Measurements from ENCODE around the gene DHRS13. TPM values are rescaled to one million over a fixed set of nuclear protein-coding genes. Genes with fewer than 3 reads are reported as not detected.
A peak's percentile ranks its signal among the peaks of the same experiment; 100 is the strongest.
"Not testable (repeated sequence)": the region's sequence is repeated elsewhere in the genome, so short reads cannot be mapped to it uniquely, and the experiment has no call there.

Gene DHRS13
- polyA plus RNA-seq, 4 donors = 13.2 to 18.0 (median 15.2) TPM

DNA sequence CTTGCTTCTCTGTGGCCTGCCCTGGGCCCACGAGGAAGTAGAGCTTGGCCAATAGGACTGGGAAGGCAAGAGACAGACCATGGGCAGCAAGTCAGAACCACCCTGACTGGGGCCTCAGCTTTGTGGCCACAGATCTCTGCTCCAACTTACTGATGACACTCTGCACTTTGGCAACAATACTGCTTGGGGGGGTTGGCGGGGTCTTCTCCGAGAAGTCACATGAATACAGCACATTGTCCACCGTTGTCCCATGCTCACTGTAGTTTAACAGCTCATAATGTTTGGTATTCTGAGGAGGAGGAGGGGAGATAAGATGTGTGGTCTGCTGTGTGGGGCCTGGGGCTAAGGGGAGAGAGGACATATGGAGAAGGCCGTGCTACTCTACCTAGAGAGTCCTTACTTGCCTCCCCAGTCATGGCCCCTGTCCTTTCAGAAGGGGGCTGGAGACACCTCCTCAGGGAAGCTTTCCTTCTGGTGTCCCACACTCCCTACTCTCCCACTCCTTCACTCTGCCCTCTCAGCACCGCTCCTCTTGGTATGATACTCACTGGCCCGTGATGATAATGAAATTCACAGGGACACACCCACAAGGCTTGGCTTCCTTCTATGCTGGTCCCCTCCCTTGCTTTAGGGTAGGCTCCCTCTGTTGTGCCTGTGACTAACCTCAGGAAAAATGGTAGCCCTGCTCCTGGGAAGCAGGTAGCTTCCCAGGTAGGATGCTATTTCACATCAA is 4.0 kb upstream of the DHRS13 start:
- no peak for DNase-seq (ENCODE audit: low read depth in 4 of 4, low spot score in 2 of 4)

DNA sequence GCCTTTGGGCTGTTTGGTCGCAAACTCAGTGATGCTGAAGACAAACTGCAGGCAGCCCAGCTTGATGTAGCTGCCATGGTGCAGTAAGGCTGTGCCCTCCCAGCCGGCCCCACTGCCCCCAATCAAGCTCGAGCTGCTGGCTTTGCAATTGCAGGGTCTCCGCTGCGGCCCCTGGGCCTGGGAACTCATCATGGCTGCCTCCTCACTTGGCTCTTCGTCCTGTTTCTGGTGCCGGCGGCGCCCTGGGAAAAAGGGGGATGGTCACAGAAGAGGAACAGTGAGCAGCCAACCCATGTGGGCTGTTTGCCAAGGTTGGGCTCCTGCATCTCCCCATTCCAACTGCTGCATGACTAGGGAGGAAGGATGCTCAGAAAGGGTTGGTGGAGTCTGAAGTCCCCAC is 3.4 kb upstream of the DHRS13 start:
- DNase-seq (ENCODE audit: low read depth in 4 of 4, low spot score in 2 of 4) = no peak

DNA sequence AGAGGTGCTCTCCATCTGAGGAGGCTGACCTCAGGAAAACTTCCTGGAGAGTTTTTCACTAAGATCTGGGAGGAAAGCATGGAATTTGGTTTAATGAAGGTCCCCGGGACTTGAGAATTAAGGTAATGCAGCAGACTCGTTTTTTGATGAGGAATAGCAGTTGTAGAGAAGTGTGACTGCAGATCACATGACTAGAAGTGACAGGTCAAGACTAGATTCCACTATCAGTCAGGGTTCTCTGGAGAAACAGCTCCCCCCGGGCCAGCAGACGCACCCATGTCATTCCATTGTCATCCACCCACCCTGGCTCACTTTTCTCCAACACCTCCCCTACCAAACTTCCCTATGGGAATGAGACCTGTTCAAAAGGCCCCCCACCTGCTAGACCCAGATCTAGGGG is 1.9 kb upstream of the DHRS13 start:
- DNase-seq (ENCODE audit: low read depth in 4 of 4, low spot score in 2 of 4) = no peak

DNA sequence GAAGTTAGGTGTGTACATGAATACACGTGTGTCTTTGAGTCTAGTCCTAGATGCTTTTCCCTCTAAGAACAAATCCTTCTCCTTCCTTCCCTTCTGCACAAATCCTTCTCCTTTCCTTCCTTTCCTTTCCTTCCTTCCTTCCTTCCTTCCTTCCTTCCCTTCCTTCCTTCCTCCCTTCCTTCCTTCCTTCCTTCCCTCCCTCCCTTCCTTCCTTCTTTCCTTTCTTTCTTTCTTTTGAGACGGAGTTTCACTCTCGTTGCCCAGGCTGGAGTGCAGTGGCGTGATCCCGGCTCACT is 615 bp upstream of the DHRS13 start:
- not testable (repeated sequence) for DNase-seq (ENCODE audit: low read depth in 4 of 4, low spot score in 2 of 4)

DNA sequence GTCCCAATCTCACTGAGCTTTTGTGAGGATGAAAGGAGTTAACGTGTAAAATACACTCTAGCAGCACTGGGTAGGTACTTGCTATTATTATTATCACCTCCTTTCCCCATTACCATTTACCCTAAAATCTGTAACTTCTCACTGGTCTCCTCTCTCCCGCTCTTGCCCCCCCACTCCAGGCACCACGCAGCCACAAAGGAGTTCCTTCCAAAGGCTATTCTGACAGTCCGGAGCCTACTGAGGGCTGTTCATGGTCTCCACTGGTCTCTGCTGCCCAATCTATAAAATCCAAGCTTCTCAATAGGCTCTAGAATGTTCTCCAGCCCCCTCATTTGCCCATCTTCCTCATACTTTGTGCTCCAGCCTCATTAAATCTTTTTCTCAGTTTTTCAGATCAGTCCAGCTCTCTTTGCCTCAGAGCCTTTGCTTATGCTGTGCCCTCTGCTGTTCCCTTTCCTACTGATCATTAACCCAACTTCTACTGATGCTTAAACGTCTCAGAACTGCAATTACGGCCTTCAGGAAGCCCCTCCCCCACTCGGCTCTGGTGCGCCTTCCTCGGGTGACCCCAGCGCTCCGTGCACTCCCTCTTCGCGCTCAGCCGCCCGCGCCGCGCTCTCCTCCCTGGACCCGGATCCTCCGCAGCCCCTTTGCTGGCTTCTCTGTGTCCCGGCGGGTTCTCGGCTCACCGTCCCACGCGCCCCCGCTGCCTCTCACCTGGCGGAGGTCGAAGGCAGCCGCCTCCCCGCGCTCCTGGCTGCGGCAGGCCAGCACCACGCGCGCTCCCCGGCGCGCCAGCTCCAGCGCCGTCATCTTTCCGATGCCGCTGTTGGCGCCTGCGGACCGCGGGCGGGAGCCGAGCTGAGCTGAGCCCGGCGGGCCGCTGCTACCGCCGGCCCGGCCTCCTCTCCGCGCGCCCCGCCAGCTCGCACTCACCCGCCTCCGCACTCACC is 737 bp downstream of the DHRS13 start:
- DNase-seq (ENCODE audit: low read depth in 4 of 4, low spot score in 2 of 4) = peak in 3 of 4 donors; percentile 36 to 56 (median 55)

DNA sequence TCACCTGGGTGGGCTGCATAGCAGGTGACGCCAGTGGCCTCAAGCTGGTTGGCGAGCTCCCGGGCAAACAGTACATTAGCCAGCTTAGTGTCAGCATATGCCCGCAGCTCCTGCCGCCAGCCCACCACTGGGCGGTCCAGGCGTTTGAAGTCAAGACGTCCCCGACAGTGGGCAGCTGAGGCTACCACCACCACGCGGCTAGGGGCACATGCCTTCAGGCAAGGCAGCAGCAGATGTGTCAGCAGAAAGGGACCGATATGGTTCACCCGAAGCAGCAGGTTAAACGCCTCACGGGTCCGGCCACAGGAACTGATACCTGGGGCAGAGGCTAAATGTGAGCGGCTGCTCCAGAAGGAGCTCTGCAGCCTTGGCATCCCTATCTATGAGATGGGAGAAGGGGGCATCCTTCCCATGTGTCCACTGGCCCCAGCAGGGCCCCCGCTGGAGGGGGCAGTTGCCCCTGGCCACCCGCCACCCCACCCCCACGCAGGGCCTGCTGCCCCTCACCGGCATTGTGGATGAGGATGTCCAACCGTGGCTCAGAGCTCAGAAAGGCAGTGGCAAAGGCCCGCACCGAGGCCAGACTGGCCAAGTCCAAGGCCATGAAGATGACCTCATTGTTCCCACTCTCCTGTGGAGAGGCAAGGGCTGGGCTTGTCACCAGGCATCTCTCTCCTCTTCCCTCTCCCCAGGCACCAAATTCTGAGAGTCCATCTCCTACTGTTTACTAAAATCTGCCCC is 1.7 kb downstream of the DHRS13 start:
- no peak for DNase-seq (ENCODE audit: low read depth in 4 of 4, low spot score in 2 of 4)

DNA sequence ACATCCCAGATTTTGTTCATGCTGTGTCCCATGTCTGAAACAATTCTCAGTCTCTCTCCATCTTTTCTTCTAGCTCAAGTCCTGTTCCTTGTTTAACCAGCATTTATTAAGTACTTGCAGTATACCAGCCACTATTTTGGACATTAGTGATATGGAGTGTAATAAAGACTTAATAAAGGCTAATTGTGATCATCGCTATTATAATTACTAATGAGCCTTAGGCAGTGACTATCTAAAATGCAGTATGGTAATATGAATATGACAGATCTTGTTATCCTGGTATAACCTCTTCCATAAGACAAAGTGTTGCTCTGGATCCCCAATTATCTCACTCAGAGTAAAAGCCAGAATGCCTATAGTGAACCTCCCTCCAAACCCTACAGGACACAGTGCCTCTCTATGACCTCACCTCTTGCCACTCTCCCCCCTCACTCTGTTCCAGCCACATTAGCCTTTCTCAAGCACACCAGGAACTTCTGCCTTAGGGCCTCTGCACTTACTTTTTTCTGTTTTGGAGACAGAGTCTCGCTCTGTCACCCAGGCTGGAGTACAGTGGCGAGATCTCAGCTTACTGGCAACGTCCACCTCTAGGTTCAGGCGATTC is 3.6 kb downstream of the DHRS13 start:
- DNase-seq (ENCODE audit: low read depth in 4 of 4, low spot score in 2 of 4) = no peak

DNA sequence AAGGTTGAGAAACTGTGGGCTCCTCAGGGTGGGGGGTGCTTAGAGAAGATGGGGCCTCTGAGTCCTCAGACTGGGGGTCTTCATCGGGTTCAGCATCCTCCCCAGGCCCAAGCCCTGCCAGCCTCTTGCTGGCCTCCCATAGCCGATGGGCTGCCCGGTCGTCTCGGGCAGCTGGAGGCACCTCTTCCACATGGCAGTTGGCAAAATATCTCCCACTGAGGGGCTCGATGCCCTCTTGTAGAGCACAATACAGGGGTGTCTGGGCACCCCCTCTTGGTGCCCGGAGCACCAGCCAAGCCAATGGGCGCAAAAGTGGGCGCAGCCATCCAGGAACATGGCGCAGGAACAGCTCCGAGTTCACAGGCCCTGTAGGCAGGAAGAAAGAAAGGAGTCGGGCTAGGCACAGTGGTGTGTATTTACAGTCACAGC is 4.3 kb downstream of the DHRS13 start:
- DNase-seq (ENCODE audit: low read depth in 4 of 4, low spot score in 2 of 4) = no peak

DNA sequence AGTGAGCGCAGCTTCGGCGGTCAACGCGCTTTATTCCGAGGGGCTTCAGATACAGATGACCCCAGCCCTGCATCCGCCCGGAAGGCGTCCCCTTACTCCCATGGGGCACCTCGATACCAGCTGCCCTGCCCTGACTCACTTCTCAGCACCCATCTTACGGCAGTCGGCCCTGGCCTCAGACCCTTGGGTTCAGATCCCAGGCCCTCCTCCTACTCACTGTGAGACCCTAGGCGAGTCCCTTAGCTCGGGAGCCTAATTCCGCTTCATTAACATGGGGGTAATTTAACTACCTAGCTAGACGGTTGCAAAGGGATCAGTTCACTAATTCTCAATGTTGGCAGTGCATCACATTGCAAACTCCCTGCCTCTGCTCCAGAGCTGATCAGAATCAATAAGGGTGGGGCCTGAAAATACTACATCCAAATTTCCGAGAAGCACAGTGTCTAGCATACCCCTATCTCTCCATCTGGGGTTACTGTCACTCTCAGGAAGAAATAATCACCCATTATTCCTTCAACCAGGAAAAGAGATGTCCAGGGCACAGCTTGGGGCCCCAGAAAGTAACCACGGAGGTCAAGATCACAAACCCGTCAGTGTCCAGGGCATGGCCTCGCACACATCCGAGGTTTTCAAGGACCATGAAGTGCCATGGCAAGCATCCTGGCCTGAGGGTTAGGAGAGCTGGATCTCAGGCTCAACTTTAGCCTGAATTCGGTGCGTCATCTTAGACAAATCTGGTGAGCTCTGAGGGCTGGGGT is 4.9 kb downstream of the DHRS13 start:
- DNase-seq (ENCODE audit: low read depth in 4 of 4, low spot score in 2 of 4) = no peak

DNA sequence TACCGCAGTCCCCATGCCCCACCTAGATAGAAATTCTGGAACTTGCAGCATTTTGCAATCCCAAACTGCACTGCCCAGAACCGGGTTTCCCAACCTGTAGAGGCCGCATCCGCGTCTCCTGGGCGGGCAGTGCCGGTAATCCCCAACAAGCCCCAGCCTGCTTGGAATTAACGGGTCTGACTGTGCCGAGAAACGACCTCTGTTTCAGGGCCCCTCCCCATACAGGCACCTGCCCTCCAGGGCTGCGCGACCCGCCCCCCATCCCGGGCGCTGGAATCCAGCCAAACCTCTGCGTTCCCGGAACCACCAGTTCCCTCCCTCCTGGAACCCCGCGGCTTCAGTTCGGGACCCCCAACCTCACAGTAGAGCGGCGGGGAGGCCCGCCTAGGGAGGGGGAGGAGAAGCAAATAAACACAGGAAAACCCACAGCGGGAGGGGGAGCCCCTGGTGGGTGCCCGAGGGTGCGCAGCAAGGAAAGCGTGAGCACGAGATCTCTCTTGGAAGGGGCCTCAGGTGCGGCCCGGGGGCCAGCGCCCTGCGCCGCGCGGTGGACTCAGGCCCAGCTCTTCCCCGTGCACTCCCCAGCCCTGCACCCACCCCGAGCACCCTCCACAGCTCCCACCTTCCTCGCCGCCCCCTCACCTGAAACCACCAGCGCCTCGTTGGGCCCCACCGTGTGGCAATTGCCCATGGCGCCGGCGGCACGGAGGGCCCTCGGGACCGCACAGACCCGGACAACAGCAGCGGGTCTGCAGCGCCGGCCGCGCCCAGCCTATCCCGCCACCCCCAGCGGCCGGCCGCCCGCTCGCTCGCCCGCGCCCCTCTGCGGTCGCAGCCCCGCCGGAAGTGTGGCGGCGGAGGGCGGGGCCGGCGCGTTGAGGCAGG is 5.8 kb downstream of the DHRS13 start, which contains the start of gene FLOT2:
Gene FLOT2 (minus strand): TSS at position 850 of the 885 bp plus-strand sequence. CDS start 159 bp downstream, at position 691.
- peak in 2 of 4 donors; percentile 30 to 53 for DNase-seq (ENCODE audit: low read depth in 4 of 4, low spot score in 2 of 4)

DNA sequence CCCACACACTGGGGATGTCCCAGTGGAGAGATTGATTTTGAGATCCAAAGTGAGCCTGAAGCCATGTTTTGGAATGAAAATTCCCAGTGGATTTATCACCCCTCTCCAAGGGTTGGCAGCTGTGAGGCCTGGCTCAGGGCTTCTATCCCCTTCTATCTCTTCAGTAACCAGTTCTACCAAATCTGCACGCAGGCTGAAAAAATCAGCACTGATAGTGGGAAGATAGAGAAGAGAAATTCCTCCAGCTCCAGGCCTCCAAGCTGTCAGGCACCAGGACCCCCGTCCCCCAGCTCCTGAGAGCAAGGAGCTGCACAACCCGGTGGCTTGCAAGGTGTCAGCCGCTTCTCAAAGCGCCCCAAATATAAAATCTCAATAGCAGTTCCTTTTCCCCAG is 6.4 kb downstream of the DHRS13 start:
- no peak for DNase-seq (ENCODE audit: low read depth in 4 of 4, low spot score in 2 of 4)

DNA sequence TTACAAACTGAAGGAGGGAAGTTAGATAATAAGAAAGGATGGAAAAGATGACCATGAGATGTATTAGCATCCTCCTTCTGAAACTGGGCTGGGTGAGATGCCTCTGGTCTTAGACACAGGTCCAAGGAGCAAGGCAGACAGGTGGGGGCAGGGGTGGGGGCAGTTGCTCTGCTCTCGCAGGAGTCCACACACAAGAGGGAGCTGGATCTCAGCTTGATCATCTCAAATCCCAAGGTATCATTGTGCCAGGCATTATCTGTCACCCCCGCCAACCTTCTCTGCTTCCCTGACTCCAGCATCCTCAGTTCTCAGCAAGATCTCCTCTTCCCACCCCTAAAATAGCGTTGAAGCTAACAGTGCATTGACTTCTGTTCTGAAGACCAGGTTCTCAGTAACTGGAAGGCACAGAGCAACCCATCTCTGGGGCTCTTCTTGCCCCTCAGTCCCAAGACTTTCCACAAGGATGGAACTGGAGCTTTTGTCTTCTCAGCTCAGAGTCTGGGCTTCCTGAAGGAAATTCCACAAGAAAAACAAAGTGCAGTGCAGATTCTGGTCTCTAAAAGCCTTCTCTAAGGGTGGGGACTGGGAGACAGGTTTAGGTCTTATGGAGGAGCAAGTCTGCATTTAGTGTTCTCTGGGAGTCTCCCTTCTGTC is 7.0 kb downstream of the DHRS13 start:
- DNase-seq (ENCODE audit: low read depth in 4 of 4, low spot score in 2 of 4) = no peak

DNA sequence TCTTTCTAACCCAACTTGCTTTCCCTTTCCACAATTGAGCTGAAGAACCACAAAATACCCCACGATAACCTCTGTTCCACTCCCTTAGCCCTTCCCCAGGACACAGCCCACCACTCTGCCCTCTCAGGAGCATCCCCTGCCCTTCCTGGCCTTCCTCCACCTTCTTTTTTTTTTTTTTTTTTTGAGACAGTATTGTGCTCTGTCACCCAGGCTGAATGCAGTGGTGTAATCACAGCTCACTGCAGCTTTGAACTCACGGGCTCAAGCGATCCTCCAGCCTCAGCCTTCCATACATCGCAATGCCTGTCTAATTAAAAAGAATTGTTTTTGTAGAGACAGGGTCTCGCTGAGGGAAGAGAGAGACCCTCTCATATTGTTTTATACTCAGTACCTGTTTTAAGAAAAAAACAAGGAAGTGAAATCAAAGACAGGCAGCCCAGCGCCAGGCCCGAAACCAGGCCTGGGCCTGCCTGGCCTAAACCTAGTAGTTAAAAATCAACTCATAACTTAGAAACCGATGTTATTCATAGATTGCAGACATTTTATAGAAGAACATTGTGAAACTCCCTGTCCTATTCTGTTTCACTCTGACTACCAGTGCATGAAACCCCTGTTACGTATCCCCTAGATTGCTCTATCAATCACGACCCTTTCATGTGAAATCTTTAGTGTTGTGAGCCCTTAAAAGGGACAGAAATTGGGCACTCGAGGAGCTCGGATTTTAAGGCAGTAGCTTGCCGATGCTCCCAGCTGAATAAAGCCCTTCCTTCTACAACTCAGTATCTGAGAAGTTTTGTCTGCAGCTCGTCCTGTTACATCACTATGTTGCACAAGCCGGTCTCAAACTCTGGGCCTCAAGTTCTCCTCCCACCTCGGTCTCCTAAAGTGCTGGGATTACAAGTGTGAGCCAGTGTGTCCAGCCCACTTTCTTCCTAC is 9.4 kb downstream of the DHRS13 start:
- DNase-seq (ENCODE audit: low read depth in 4 of 4, low spot score in 2 of 4) = not testable (repeated sequence)

DNA sequence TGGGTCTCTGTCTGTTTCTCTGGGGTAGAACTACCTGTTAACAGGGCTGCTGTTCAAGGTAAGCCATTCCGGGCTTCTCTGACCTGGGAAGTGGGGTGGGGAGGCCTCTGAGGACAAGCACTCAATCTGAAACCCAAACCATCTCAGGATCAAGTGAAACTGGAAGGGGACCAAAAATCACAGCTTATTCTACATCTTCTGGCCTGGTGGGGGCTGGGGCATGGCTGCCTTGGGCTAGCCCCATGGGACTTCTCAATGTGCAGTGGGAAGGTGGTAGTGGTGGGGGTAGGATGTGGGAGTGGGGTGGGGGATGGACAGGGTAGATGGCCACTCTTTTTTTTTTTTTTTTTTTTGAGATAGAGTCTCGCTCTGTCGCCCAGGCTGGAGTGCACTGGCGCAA is 10.9 kb downstream of the DHRS13 start:
- DNase-seq (ENCODE audit: low read depth in 4 of 4, low spot score in 2 of 4) = no peak

DNA sequence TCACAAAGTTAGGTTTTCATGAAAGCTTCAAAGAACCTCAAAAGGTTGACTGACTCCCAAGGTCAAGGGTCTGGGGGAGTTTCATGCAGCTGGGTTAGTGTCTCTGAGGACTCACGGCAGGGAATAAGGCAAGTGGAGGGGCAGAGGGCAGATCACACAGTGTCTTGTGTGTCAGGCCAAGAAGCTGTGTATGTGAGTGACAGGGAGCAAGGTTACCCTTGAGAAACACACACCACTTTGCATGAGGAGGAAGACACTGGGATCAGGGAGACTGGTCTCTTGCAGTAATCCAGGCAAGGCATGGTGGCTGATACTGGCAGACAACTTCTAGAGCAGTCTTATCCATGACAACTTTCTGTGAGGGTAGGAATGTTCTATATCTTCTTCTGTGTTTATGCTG is 11.7 kb downstream of the DHRS13 start:
- no peak for DNase-seq (ENCODE audit: low read depth in 4 of 4, low spot score in 2 of 4)

DNA sequence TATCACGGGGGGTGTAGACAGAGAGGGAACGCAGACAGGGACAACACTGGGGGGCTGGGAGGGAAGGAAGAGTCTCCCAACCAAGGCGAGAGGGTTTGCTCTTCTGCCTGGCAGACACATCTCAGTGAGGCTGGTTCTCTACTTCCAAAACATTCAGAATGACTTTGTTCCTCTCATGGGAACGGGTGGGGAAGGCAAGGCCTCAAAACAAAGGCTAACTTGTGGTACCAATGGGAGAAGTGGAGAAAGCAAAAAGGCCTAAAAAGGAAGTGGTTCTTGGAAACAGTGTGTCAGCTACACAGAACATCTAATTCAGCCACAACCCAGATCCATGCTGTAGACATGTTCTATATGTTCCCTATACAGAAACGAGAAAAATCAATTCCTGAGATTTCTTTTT is 12.9 kb downstream of the DHRS13 start:
- no peak for DNase-seq (ENCODE audit: low read depth in 4 of 4, low spot score in 2 of 4)

DNA sequence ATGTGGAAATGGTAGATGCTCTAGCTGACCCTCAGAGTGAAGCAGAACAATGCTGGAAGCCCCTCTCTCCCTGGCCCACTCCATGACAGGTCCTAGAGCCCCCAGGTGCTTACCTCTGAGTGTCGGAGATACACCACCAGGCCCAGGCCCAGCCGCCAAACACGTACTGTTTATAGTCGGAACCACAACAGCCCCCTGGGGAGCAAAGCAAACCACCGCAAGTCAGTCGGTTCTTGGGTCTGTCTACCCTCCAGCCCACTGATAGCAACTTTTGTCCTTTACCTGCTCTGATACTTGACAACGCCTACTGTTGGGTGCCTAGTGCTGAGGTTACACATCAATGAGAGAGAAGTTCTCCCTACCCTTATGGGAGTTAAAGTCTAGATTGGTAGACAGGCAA is 14.0 kb downstream of the DHRS13 start:
- DNase-seq (ENCODE audit: low read depth in 4 of 4, low spot score in 2 of 4) = no peak
